ENCODE measurements around the gene TMEM184B.
"Not testable (repeated sequence)": the region's sequence is repeated elsewhere in the genome, so short reads cannot be mapped to it uniquely, and the experiment has no call there.

The TMEM184B gene

GRCh38 chr22:38181453-38182200, 91.2 kb downstream of the TMEM184B start, which contains the start of gene PLA2G6:
Gene PLA2G6 (minus strand): TSS chr22:38181830. CDS start chr22:38169426, 12,404 bp downstream.
- peak; percentile 88 to 92 for DNase-seq (ENCODE audit: low read depth in 2 of 2)

DNA sequence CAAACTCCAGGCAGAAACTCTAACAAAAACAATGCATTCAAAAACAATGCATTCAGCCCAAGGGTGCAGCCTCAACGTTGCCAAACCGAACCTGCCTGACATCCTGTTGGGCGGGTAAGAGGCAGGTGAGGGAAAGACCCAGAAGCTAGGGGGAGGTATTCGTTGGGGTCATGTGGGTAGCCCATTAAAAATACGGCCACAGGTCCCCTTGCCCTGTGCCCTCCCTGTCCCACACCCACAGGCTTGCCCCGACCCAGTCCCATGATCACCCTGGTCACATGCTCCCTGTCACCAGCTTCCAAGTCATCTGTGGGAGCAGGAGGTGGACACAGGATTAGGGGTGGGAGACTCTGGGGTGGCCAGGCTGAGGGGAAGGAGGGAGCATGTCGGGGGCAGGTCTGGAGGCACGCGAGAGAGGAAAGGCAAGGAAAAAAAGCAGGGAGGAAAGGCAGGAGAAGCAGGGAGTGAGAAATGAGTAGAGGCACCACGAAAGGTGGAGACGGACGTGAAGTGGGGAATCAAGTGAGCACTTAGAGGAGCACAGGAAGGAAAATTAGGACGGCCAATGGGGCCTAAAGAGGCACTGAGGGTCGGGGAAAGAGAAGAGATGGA, 91.9 kb downstream of the TMEM184B start:
- DNase-seq (ENCODE audit: low read depth in 2 of 2): no peak

GRCh38 chr22:38178605-38178937, 94.2 kb downstream of the TMEM184B start:
- not testable (repeated sequence) for DNase-seq (ENCODE audit: low read depth in 2 of 2)

DNA sequence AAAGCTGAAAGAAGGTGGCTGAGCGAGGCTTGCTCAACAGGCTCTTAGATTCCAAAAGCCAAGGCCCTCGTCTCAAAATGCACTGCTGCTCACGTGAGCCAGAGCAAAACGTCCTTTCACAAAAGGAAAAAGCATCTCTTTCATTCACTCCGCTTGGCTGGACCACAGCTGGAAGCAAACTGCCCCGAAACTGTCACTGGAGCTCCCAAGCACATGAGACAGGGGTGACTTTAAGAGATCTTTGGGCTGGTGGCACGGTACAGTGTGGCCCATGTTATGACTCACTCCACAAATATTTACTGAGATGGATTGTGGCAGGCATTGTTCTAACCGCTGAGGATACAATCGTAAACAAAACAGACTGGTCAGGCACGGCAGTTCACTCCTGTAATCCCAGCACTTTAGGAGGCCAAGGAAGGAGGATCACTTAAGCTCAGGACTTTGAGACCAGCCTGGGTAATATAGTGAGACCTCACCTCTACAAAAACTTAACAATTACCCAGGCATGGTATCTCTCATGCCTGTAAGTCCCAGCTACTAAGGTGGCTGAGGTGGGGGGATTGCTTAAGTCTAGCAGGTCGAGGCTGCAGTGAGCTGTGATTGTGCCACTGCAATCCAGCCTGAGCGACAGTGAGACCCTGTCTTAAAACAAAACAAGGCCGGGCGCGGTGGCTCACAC, 94.7 kb downstream of the TMEM184B start:
- no peak for DNase-seq (ENCODE audit: low read depth in 2 of 2)

DNA sequence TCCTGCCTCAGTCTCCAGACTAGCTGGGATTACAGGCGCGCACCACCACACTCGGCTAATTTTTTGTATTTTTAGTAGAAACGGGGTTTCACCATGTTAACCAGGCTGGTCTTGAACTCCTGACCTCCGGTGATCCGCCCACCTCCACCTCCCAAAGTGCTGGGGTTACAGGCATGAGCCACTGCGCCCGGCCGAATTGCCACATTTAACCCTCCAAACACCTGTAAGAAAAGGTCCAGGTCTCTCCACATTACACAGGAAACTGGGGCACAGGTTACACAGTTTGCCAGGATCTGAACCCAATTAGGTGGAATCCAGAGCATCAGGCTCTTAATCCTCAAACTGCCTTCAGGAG, 95.3 kb downstream of the TMEM184B start:
- not testable (repeated sequence) for DNase-seq (ENCODE audit: low read depth in 2 of 2)

DNA sequence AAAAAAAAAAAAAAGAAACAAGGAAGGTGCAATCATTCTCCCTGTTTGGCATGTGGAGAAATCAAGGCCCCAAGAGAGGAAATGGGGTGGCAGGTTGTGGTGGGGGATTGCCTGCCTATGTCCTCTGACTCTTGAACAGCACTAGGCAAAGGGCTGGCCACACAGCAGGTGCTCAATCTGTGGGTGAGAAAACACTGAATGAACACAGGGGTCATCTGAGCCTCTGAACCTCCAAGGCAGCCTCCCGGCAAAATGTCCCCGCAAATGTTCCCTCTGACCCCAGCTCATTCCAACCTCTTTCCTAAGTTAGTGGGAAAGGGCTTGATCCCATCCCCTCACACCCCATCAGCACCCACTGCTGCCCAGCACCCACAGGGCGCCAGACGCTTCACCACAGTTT, 95.8 kb downstream of the TMEM184B start:
- DNase-seq (ENCODE audit: low read depth in 2 of 2): no peak

GRCh38 chr22:38176170-38176741, 96.6 kb downstream of the TMEM184B start:
- DNase-seq (ENCODE audit: low read depth in 2 of 2): no peak

GRCh38 chr22:38175206-38176118, 97.3 kb downstream of the TMEM184B start:
- DNase-seq (ENCODE audit: low read depth in 2 of 2): no peak

- DNase-seq (ENCODE audit: low read depth in 2 of 2): no peak
Measured at GRCh38 chr22:38174626-38175025, 98.2 kb downstream of the TMEM184B start.

GRCh38 chr22:38173641-38173906, 99.2 kb downstream of the TMEM184B start:
- no peak for DNase-seq (ENCODE audit: low read depth in 2 of 2)

DNA sequence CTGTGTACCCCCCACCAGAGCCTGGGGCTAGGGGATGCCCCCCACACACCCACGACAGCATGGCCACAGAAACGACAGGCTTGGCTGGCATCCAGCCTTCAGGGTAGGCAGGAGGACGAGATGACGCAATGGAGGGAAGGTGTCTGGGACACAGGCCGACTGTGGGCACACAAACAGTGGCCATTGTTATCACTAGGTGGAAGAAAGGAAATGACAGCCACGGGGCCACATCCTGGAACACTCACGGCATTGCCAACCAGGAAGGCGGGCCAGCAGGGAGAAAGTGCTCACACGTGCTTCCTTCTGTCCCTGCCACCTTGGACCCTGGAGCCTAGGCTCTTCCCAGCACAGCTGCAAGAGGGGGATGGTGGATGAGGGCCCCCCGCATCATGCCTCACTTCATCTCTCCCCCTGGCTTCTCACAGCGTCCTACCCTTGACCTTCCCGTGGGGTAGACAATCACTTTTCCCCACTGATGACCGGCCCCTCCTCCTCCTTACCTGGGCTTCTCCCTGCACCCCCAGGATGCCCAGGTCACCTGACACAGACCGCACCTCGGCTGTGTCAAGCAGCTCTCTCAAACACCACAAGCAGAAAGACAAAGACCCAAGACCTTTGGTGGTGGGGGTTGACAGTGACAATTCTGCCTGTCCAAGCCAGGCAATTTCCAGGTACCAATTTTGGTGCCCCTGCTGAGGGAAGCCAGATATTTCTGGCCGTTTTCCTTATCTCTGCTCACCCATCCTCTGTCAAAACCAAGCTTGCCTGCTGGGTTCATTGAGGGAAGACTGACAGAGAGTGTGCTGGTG, 99.8 kb downstream of the TMEM184B start:
- DNase-seq (ENCODE audit: low read depth in 2 of 2): peak in 1 of 2 donors; percentile 46

- DNase-seq (ENCODE audit: low read depth in 2 of 2): no peak
Measured at GRCh38 chr22:38171927-38172831, 100.6 kb downstream of the TMEM184B start.

DNA sequence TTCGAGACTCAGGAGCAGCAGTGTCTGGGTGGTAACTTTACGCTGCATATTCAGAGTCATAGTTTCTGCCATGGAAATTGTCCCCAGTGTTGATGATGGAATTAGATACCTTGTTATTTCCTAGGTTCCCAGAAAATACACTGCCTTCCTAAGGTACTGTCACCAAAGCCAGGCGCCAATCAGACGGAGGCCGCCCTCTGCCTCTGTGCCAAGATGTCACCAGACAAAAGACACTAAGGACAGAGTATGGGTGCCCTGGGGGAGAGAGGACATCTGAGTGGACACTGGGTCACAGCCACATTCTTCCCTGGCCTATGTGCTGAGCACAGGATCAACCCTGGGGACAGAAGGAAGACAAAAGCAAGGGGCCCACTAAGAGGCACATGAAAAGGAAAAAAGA, 102.3 kb downstream of the TMEM184B start:
- DNase-seq (ENCODE audit: low read depth in 2 of 2): no peak

All from stimulated activated CD8-positive, alpha-beta memory T cell treated with anti-CD3 and anti-CD28 coated beads, Interleukin-7, amount 100 ng/mL, for 1 hour (primary cell).